A673 (cell line): ENCODE data around the gene PTPA. TPM values are rescaled to one million over a fixed set of nuclear protein-coding genes. Genes with fewer than 3 reads are reported as not detected.

Experiments
- BruUV-seq: library from RNA; stranded (reverse); fragments of 400-500 nt; replicated peaks from 2 replicates; lab custom pipeline; 2021; lab: Mats Ljungman, UMichigan
- CTCF ChIA-PET: fragments of 300-600 bp; sonication (Branson Sonifier 250); formaldehyde crosslinking; loops from one replicate; lab custom pipeline; 2022; ENCODE audit warnings: antibody characterized with exemption; lab: Charles Lee
- POLR2A ChIA-PET: fragments of 300-600 bp; sonication (Branson Sonifier 250); formaldehyde crosslinking; loops from one replicate; lab custom pipeline; 2022; ENCODE audit warnings: antibody characterized with exemption; ENCODE audit not compliant: low non-redundant PET; lab: Charles Lee
- DNase-seq: peaks from one replicate; pipeline ENCODE4 v3.0.0-alpha.2; 2015; ENCODE audit warnings: low spot score
- H3K27ac ChIP-seq: fragments of 200-600 bp; sonication (generic); 2 replicates; pipeline ENCODE4 v1.5.1; 2016; ENCODE audit warnings: mixed run types, low read depth, mild to moderate bottlenecking, mixed read lengths, antibody characterized with exemption, low read length; ENCODE audit not compliant: poor library complexity, severe bottlenecking
- H3K27me3 ChIP-seq: fragments of 200-600 bp; sonication (generic); replicated peaks from 2 replicates; pipeline ENCODE4 v1.6.1; 2017; ENCODE audit warnings: mixed run types, low read depth, mild to moderate bottlenecking, mixed read lengths, antibody characterized with exemption, low read length; ENCODE audit not compliant: insufficient read depth, poor library complexity
- H3K36me3 ChIP-seq: fragments of 200-600 bp; sonication (generic); 2 replicates; pipeline ENCODE4 v1.6.1; 2016; ENCODE audit warnings: mixed run types, mild to moderate bottlenecking, mixed read lengths, antibody characterized with exemption, low read length; ENCODE audit not compliant: insufficient read depth, poor library complexity, severe bottlenecking
- H3K4me1 ChIP-seq: fragments of 200-600 bp; sonication (generic); 2 replicates; pipeline ENCODE4 v1.6.1; 2017; ENCODE audit warnings: mixed run types, mild to moderate bottlenecking, mixed read lengths, antibody characterized with exemption, low read length; ENCODE audit not compliant: insufficient read depth, poor library complexity, severe bottlenecking
- H3K4me3 ChIP-seq: fragments of 200-600 bp; sonication (generic); 2 replicates; pipeline ENCODE4 v1.5.1; 2016; ENCODE audit warnings: low read depth, mixed run types, mild to moderate bottlenecking, mixed read lengths, low read length; ENCODE audit not compliant: poor library complexity, severe bottlenecking
- H3K9me3 ChIP-seq: fragments of 200-600 bp; sonication (generic); 2 replicates; pipeline ENCODE4 v1.6.1; 2016; ENCODE audit warnings: mixed run types, low read depth, mild to moderate bottlenecking, mixed read lengths, antibody characterized with exemption, low read length; ENCODE audit not compliant: poor library complexity, severe bottlenecking
- EZH2 ChIP-seq: fragments of 200-600 bp; sonication (generic); IDR thresholded peaks from 2 replicates; pipeline ENCODE4 v1.6.1; 2017; ENCODE audit warnings: borderline replicate concordance, low read depth, mild to moderate bottlenecking, mixed read lengths, antibody characterized with exemption, low read length; ENCODE audit not compliant: poor library complexity, severe bottlenecking
- intact Hi-C: fragments of 100-400 bp; cut with micrococcal nuclease; formaldehyde crosslinking; loops from one replicate; pipeline ENCODE4 v1.10.0; 2022; ENCODE audit not compliant: unreplicated experiment
- total RNA-seq: library from RNA; stranded (reverse); gene quantifications from 2 replicates; pipeline ENCODE4 v1.2.3, GENCODE V29; 2021
- TF ChIP-seq, protein P1 (sequence below): fragments of 300-800, 200-600 bp; sonication (generic); conservative IDR thresholded peaks from 2 replicates; pipeline ENCODE4 v1.5.1; 2017; ENCODE audit warnings: low read depth, mild to moderate bottlenecking, antibody characterized with exemption, low read length, moderate library complexity, mixed read lengths

Gene PTPA
- total RNA-seq, 1 experiment from 2014 or later = 157 TPM

DNA sequence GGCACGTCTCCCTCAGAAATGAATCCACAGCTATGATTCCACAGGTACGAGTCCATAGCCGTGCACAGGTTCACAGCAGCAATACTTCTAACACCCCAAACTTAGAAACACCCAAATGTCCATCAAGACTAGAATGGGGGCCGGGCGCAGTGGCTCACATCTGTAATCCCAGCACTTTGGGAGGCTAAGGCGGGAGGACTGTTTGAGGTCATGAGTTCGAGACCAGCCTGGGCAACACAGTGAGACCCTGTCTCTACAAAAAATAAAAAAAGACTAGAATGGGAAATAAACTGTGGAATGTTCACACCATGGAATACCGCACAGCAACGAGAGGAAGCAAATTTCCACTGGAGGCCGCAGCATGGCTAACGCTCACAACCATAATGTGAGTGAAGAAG is 34.6 kb upstream of the PTPA start:
- H3K36me3 ChIP-seq = no peaks in the 10 kb centered on the region
- H3K9me3 ChIP-seq = no peaks in the 10 kb centered on the region
- no peak overlapping the region for H3K27ac ChIP-seq
- H3K27me3 ChIP-seq = no peaks in the 10 kb centered on the region
- TF ChIP-seq, protein P1, sequence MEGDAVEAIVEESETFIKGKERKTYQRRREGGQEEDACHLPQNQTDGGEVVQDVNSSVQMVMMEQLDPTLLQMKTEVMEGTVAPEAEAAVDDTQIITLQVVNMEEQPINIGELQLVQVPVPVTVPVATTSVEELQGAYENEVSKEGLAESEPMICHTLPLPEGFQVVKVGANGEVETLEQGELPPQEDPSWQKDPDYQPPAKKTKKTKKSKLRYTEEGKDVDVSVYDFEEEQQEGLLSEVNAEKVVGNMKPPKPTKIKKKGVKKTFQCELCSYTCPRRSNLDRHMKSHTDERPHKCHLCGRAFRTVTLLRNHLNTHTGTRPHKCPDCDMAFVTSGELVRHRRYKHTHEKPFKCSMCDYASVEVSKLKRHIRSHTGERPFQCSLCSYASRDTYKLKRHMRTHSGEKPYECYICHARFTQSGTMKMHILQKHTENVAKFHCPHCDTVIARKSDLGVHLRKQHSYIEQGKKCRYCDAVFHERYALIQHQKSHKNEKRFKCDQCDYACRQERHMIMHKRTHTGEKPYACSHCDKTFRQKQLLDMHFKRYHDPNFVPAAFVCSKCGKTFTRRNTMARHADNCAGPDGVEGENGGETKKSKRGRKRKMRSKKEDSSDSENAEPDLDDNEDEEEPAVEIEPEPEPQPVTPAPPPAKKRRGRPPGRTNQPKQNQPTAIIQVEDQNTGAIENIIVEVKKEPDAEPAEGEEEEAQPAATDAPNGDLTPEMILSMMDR = no peak
- no peak for TF ChIP-seq EZH2
- CTCF ChIA-PET = no interaction called here
- DNase-seq = no peak
- no peak overlapping the region for H3K4me3 ChIP-seq
- H3K4me1 ChIP-seq = peaks cover 5% of the 10 kb centered on the region
- BruUV-seq = no TSS peak
- intact Hi-C loops = no loop called here
- POLR2A ChIA-PET = no interaction called here

DNA sequence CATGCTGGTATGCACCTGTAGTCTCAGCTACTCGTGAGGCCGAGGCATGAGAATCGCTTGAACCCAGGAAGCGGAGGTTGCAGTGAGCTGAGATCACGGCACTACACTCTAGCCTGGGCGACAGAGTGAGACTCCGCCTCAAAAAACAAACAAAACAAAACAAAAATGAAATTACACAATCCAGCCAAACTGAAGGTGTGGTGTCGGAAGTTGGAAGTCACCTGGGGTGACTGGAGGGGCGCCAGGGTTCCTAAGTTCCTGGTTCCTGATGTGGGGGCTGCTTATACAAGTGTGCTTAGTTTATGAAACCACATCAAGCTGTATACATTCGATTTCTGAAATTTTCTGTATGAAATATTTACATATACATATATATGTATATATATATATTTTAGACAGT is 34.0 kb upstream of the PTPA start:
- H3K4me3 ChIP-seq = no peak overlapping the region
- DNase-seq = no peak
- POLR2A ChIA-PET = no interaction called here
- CTCF ChIA-PET = no interaction called here
- TF ChIP-seq, protein P1 = no peak
- TF ChIP-seq EZH2 = no peak
- BruUV-seq = no TSS peak
- no peaks in the 10 kb centered on the region for H3K27me3 ChIP-seq
- intact Hi-C loops = no loop called here
- no peak overlapping the region for H3K27ac ChIP-seq
- no peaks in the 10 kb centered on the region for H3K9me3 ChIP-seq
- no peaks in the 10 kb centered on the region for H3K36me3 ChIP-seq
- H3K4me1 ChIP-seq = peaks cover 10% of the 10 kb centered on the region

DNA sequence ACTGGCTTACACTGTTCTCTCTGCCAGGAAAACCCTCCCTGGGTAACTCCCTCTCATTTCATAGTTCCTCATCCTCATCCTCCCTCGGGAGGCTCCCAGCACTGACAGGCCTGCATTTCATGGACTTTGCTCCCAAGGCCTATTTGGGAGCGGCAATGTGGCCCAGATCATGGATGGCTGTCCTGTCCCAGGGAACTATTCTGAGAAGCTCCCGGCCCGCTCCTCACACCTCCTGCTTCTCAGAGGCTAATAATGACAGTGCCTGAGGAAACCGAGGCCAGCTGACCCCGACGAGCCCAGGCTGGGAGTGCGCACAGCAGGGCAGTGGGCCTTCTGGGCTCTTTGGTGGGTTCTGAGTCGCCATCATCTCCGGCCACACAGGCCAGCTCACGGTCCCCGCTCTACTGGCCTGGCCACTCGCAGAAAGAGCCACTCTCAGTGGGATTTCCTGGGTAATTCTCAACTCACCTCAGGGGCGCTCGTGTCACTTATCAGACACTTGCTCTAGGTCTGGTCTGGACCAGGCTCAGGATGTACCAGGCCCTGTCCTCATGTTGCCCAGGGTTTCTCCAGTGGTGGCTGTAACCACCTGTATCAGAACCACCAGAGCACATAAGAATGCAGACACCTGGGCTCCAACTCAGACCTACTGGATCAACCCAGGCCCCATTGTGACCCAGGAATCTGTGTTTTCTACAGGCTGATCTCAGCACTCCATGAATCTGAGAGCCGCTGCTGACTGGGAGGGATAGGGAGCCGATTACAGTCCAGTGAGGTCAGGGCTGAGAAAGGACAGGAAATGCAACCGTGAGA is 32.3 kb upstream of the PTPA start:
- no peak for DNase-seq
- POLR2A ChIA-PET = no interaction called here
- BruUV-seq = no TSS peak
- intact Hi-C loops = no loop called here
- Histone ChIP-seq H3K4me3 (no peak overlapping the region), H3K9me3 (no peaks in the 10 kb centered on the region), H3K36me3 (no peaks in the 10 kb centered on the region), H3K27ac (no peak overlapping the region), H3K4me1 (peaks cover 15% of the 10 kb centered on the region), H3K27me3 (no peaks in the 10 kb centered on the region)
- CTCF ChIA-PET = no interaction called here
- TF ChIP-seq EZH2 = no peak
